ENCODE results near the gene ANGPTL8.

- TF ChIP-seq CTCF (IDR thresholded peaks at IDR 0.05; ENCODE audit: low read depth, low read length) (no peak), EZH2phosphoT487 (IDR thresholded peaks at IDR 0.05; ENCODE audit: low read depth) (no peak)
Observed at GRCh38 chr19:11214387-11214786, 25.0 kb upstream of the ANGPTL8 start.
